K562 (cell line): ENCODE results near the gene TMOD2. TPM values are rescaled to one million over a fixed set of nuclear protein-coding genes. Genes with fewer than 3 reads are reported as not detected.
A peak's percentile ranks its signal among the peaks of the same experiment; 100 is the strongest.

ENCODE experiments used
- ATAC-seq: fragments of 200-7000 bp; cut with Tn5 transposase; 3 replicates; pipeline ENCODE4 v1.9.1; 2020; ENCODE audit warnings: moderate library complexity
- BruUV-seq: library from RNA; stranded (reverse); fragments of 400-500 nt; replicated peaks from 2 replicates; lab custom pipeline; 2021; lab: Mats Ljungman, UMichigan
- CTCF ChIA-PET: fragments of 300-600 bp; formaldehyde crosslinking; extraction: SDS; loops from one replicate; lab custom pipeline; 2021; ENCODE audit warnings: low intra/inter-chr PET ratio; lab: Yijun Ruan, JAX
- POLR2A ChIA-PET: fragments of 300-600, 350-650 bp; sonication (Branson Sonifier 250); formaldehyde crosslinking; extraction: SDS; loops from one replicate; lab custom pipeline; 2021; ENCODE audit warnings: antibody characterized with exemption, inconsistent platforms; lab: Yijun Ruan, JAX
- DNase-seq, 4 experiments: peaks; one replicate each; pipeline versions ENCODE4 v3.0.0 to v3.0.0-alpha.2; 2011 to 2018; ENCODE audit warnings: low spot score in 3 of 4, mixed read lengths in 3 of 4; ENCODE audit errors: extremely low read depth in 1 of 4
- FAIRE-seq: peaks from 2 replicates; lab custom pipeline; 2011; peaks lifted over from hg19 to GRCh38; lab: Jason Lieb, UNC
- H2AFZ ChIP-seq: 2 replicates; pipeline ENCODE4 v1.6.0; 2011; ENCODE audit warnings: low read depth, low read length, control low read depth, inconsistent platforms
- H3K27ac ChIP-seq: fragments of 200-600 bp; 3 replicates; pipeline ENCODE4 v1.8.0; 2011; ENCODE audit warnings: low read depth, mild to moderate bottlenecking, control low read depth, inconsistent platforms, low read length, moderate library complexity, mixed read lengths; ENCODE audit errors: extremely low read depth
- H3K27me3 ChIP-seq, 2 experiments: fragments of 300-600 bp in 1 of 2; 2 replicates in 1 of 2; 3 replicates in 1 of 2; pipeline versions ENCODE4 v1.6.0 to v1.8.0; 2011; ENCODE audit warnings: inconsistent platforms in 2 of 2, low read length in 2 of 2, mild to moderate bottlenecking in 1 of 2, mixed read lengths in 1 of 2, moderate library complexity in 1 of 2; ENCODE audit not compliant: control insufficient read depth in 2 of 2, insufficient read depth in 2 of 2
- H3K36me3 ChIP-seq: fragments of 300-600 bp; 3 replicates; pipeline ENCODE4 v1.8.0; 2011; ENCODE audit warnings: mild to moderate bottlenecking, low read length, inconsistent platforms; ENCODE audit not compliant: control insufficient read depth, insufficient read depth
- H3K4me1 ChIP-seq, 2 experiments: fragments of 200-600 bp in 1 of 2; replicated peaks in 1 of 2; 2 replicates in 1 of 2; 3 replicates in 1 of 2; pipeline versions ENCODE4 v1.5.1 to v1.8.0; 2011; ENCODE audit warnings: inconsistent platforms in 2 of 2, low read length in 2 of 2, mild to moderate bottlenecking in 1 of 2, mixed read lengths in 1 of 2, moderate library complexity in 1 of 2; ENCODE audit not compliant: control insufficient read depth in 2 of 2, insufficient read depth in 2 of 2
- H3K4me2 ChIP-seq: 2 replicates; pipeline ENCODE4 v1.6.1; 2011; ENCODE audit warnings: low read length, control low read depth, inconsistent platforms, mixed read lengths; ENCODE audit not compliant: insufficient read depth
- H3K4me3 ChIP-seq: fragments of 200-600 bp; sonication (generic), shearing (Covaris generic); 2 replicates; pipeline ENCODE4 v1.5.1; 2016; ENCODE audit warnings: control low read depth, inconsistent platforms
- H3K79me2 ChIP-seq: fragments of 200-600 bp; 3 replicates; pipeline ENCODE4 v1.8.0; 2011; ENCODE audit warnings: low read length, inconsistent platforms; ENCODE audit not compliant: control insufficient read depth, insufficient read depth
- H3K9ac ChIP-seq, 2 experiments: 2 replicates each; pipeline versions ENCODE4 v1.6.0 to v1.6.1; 2011; ENCODE audit warnings: low read depth in 2 of 2, low read length in 2 of 2, control low read depth in 1 of 2, inconsistent platforms in 1 of 2, mild to moderate bottlenecking in 1 of 2, mixed read lengths in 1 of 2; ENCODE audit not compliant: insufficient read depth in 1 of 2
- H3K9me1 ChIP-seq: one replicate; pipeline ENCODE4 v1.6.0; 2011; ENCODE audit warnings: inconsistent platforms, mild to moderate bottlenecking, low read length, moderate library complexity; ENCODE audit not compliant: control insufficient read depth, insufficient read depth
- H3K9me3 ChIP-seq: replicated peaks from 2 replicates; pipeline ENCODE4 v1.5.1; 2011; ENCODE audit warnings: low read depth, low read length, inconsistent platforms; ENCODE audit not compliant: control insufficient read depth, insufficient read depth
- H4K20me1 ChIP-seq: replicated peaks from 2 replicates; pipeline ENCODE4 v1.6.1; 2011; ENCODE audit warnings: low read length, inconsistent platforms, mixed read lengths; ENCODE audit not compliant: control insufficient read depth, insufficient read depth
- ATF3 ChIP-seq, 2 experiments: fragments of 450-650 bp in 1 of 2; sonication (generic) in 1 of 2; formaldehyde crosslinking in 1 of 2; IDR thresholded peaks in 1 of 2; conservative IDR thresholded peaks in 1 of 2; 2 replicates each; pipeline versions ENCODE4 v1.6.1 to v1.8.1; 2016 to 2023; ENCODE audit warnings: mild to moderate bottlenecking in 2 of 2, moderate library complexity in 2 of 2, inconsistent platforms in 1 of 2, missing genetic modification reagents in 1 of 2
- CTCFL ChIP-seq: IDR thresholded peaks from 2 replicates; pipeline ENCODE4 v1.6.1; 2011; ENCODE audit warnings: borderline replicate concordance, low read depth, mild to moderate bottlenecking, moderate library complexity, low read length; ENCODE audit not compliant: insufficient read depth, poor library complexity, severe bottlenecking
- EP300 ChIP-seq: IDR thresholded peaks from 2 replicates; pipeline ENCODE4 v1.6.1; 2012; ENCODE audit warnings: low read length, improper control_type of control experiment
- ETS2 ChIP-seq: IDR thresholded peaks from 2 replicates; pipeline ENCODE4 v1.6.1; 2016; ENCODE audit warnings: borderline replicate concordance, missing genetic modification characterization, mild to moderate bottlenecking, moderate library complexity, missing compliant biosample characterization; ENCODE audit not compliant: poor library complexity, severe bottlenecking
- MEIS2 ChIP-seq: fragments of 450-650 bp; IDR thresholded peaks from 2 replicates; pipeline ENCODE4 v1.6.1; 2014; ENCODE audit warnings: mild to moderate bottlenecking; ENCODE audit not compliant: partially characterized antibody
- REST ChIP-seq, 2 experiments: fragments of 450-650 bp; formaldehyde crosslinking in 1 of 2; IDR thresholded peaks; 2 replicates each; pipeline versions ENCODE4 v1.4.0 to v1.6.1; 2014 to 2020; ENCODE audit warnings: mild to moderate bottlenecking in 2 of 2, borderline replicate concordance in 1 of 2, low read depth in 1 of 2
- TEAD4 ChIP-seq, 2 experiments: sonication (generic) in 1 of 2; formaldehyde crosslinking in 1 of 2; IDR thresholded peaks; 2 replicates each; pipeline versions ENCODE4 v1.6.1 to v1.8.0; 2012 to 2022; ENCODE audit warnings: borderline replicate concordance in 1 of 2, inconsistent platforms in 1 of 2, low read length in 1 of 2, mild to moderate bottlenecking in 1 of 2, missing genetic modification reagents in 1 of 2
- WGBS: fragments of 100-300 bp; shearing (Covaris generic); methylation state at CpG from one replicate; pipeline ENCODE4 v1.1.6; 2016; ENCODE audit warnings: low coverage, mixed read lengths; ENCODE audit not compliant: insufficient coverage; ENCODE audit errors: missing lambda C conversion rate; 5-methylcytosine and 5-hydroxymethylcytosine counted together
- in situ Hi-C: fragments of 300-500 bp; cut with MboI; formaldehyde crosslinking; loops from 4 replicates; pipeline ENCODE4 v1.15.0; 2018; ENCODE audit warnings: inconsistent platforms, mixed read lengths
- intact Hi-C: fragments of 100-400 bp; cut with micrococcal nuclease; formaldehyde crosslinking; loops from 2 replicates; pipeline ENCODE4 v1.14.2; 2022
- polyA plus RNA-seq, 8 experiments: library from polyadenylated mRNA; depleted of rRNA in 4 of 8; stranded (reverse) in 5 of 8; unstranded in 3 of 8; fragments of >200 nt; fragmentation: Nextera tagmentation in 2 of 8; fragmentation: Illumina TruSeq in 1 of 8; extraction: Ambion mirVana in 2 of 8; extraction: Trizol in 1 of 8; gene quantifications; 2 replicates each; pipeline versions ENCODE4 v1.2.1 to v1.2.3, GENCODE V29; 2011 to 2014; ENCODE audit warnings: inconsistent platforms in 1 of 8, missing spikeins in 1 of 8
- total RNA-seq, 7 experiments: library from RNA; depleted of rRNA in 6 of 7; stranded (reverse); fragments of >200 nt in 6 of 7; fragmentation: Illumina TruSeq in 2 of 7; extraction: Trizol in 2 of 7; gene quantifications; 2 replicates each; pipeline versions ENCODE4 v1.2.1 to v1.2.3, GENCODE V29; 2011 to 2021; ENCODE audit warnings: low replicate concordance in 1 of 7

Gene TMOD2
- total and polyA plus RNA-seq, 9 of the 15 experiments (the other 6 are each of a cell fraction or from before 2014, with no cell fraction given) = 0.49 to 3.8 (median 3.0) TPM

GRCh38 chr15:51796847-51797401, 45.5 kb downstream of the TMOD2 start:
- ATAC-seq (peak; percentile 87), DNase-seq (peak in 1 of 4 experiments; percentile 34), FAIRE-seq (peak; percentile 61)
- Histone ChIP-seq H3K79me2 (no peaks in the 10 kb centered on the region), H3K9me3 (no peaks in the 10 kb centered on the region), H3K4me1 (peaks cover 0 to 7% of the 10 kb centered on the region in 2 experiments; a peak in 3 of 5 replicates), H3K9me1 (no peaks in the 10 kb centered on the region), H3K36me3 (no peaks in the 10 kb centered on the region), H3K27ac (no peak overlapping the region), H3K4me3 (no peak overlapping the region), H2AFZ (no peak overlapping the region), H3K9ac (no peak overlapping the region), H4K20me1 (no peaks in the 10 kb centered on the region), H3K4me2 (peak overlapping the region; percentile 25), H3K27me3 (no peaks in the 10 kb centered on the region)
- ChIA-PET CTCF (interaction anchor here (0.5 kb wide), 1 partner anchor 9 kb away, joined by 3 read pairs; no protein-coding TSS in a partner anchor), POLR2A (no interaction called here)
- WGBS = 30% methylated on average over 10 of the region's 10 CpGs
- in situ Hi-C loops (no loop called here), intact Hi-C loops (no loop called here)
- BruUV-seq = no TSS peak
- TF ChIP-seq MEIS2 (peak; percentile 25), REST (IDR thresholded peaks at IDR 0.05; ENCODE audit: borderline replicate concordance) (no peak), REST (CRISPR knock-in tag; IDR thresholded peaks at IDR 0.05; ENCODE audit: low read depth) (no peak), CTCFL (no peak), TEAD4 (IDR thresholded peaks at IDR 0.05; ENCODE audit: low read length) (no peak), TEAD4 (CRISPR knock-in tag; IDR thresholded peaks at IDR 0.05; ENCODE audit: borderline replicate concordance) (no peak), ATF3 (IDR thresholded peaks at IDR 0.05) (peak; percentile 94), ATF3 (CRISPR knock-in tag; conservative IDR thresholded peaks at IDR 0.05) (no peak), EP300 (no peak), ETS2 (tag) (no peak)
